Stimulated activated CD8-positive, alpha-beta memory T cell treated with anti-CD3 and anti-CD28 coated beads, Interleukin-12 subunit alpha, Interleukin-12 subunit beta, amount 100 ng/mL, for 24 hours (primary cell): ENCODE measurements around the gene VWF.

ENCODE experiments used
- DNase-seq: peaks from one replicate; pipeline ENCODE4 v3.0.0-alpha.2; 2020; ENCODE audit errors: extremely low read depth

VWF gene

GRCh38 chr12:5953835-5954586 lies 170.5 kb downstream of the VWF start:
- no peak for DNase-seq

DNA sequence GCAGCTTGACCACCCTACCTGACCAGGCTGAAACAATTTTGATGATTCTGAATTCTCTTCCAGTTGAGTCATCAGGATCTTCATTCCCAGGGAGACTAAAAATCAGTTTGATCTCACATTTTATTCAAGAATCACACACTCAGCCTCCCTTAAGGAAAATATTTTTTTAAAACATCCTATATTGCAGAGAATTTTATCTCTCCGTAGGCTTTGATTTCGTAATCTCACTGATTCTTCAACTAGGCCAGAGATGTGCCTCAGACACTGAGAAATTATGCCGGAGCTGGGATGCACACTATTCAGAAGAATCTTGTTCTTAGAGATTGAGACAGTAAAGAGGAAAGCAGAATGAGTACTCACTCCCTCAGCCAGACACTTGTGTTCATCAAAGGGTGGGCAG lies 172.4 kb downstream of the VWF start:
- no peak for DNase-seq

DNA sequence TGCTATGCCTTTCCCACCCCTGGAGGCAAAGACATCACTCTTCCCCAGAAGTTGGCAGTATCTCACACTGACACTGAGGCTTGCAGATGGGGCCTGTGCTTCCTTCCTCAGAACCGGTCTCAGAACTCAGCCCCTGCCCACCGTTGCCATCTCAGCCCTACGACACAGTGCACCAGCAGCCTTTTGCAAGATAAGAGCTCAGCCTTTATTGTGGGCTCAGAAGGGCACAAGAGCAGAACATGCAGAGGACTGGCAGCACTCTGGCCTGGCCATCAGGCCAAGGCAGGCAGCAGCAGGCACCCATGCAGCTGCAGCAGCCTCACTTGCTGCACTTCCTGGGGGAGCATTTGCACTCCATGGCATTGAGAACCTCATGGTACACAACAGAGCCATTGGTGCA lies 175.8 kb downstream of the VWF start:
- no peak for DNase-seq

- no peak for DNase-seq
These were observed 177.5 kb downstream of the VWF start for GRCh38 chr12:5947006-5947405.

- DNase-seq, result no peak
These were observed 178.1 kb downstream of the VWF start for GRCh38 chr12:5946388-5946787.

- DNase-seq, result no peak
These were observed 179.1 kb downstream of the VWF start, which contains the start of gene ANO2 for GRCh38 chr12:5945071-5946008. Gene ANO2 (minus strand): TSS chr12:5945259. CDS start chr12:5945217, 42 bp downstream.

- DNase-seq, result no peak
These were observed 179.8 kb downstream of the VWF start for GRCh38 chr12:5944688-5945070.

- no peak for DNase-seq
These were observed 180.4 kb downstream of the VWF start for GRCh38 chr12:5944053-5944452.

- DNase-seq, result no peak
These were observed 182.6 kb downstream of the VWF start for GRCh38 chr12:5941907-5942306.

- no peak for DNase-seq
These were observed 196.5 kb downstream of the VWF start for GRCh38 chr12:5927732-5928516.

DNA sequence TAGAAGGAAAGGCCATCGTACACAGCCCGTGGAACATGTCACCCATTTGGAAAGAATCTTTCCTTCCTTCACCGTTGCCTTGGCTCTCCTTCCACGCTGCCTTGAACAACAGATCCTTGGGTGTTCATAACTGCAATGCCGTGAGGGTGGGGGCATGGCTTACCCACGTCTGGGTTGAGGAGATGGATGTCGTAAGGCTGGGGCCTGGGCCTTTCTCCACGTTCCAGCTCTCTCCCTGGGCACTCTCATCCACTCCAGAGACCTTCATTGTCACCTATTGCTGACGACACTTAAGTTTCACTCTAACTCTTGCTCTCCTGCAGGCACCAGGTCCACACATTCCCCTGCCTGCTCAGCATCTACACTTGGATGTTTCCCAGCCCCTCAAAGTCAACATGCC lies 198.8 kb downstream of the VWF start:
- DNase-seq, result no peak

GRCh38 chr12:5924342-5924741 lies 200.1 kb downstream of the VWF start:
- DNase-seq, result no peak

GRCh38 chr12:5923751-5924150 lies 200.7 kb downstream of the VWF start:
- no peak for DNase-seq

GRCh38 chr12:5923043-5923605 lies 201.3 kb downstream of the VWF start:
- no peak for DNase-seq

DNA sequence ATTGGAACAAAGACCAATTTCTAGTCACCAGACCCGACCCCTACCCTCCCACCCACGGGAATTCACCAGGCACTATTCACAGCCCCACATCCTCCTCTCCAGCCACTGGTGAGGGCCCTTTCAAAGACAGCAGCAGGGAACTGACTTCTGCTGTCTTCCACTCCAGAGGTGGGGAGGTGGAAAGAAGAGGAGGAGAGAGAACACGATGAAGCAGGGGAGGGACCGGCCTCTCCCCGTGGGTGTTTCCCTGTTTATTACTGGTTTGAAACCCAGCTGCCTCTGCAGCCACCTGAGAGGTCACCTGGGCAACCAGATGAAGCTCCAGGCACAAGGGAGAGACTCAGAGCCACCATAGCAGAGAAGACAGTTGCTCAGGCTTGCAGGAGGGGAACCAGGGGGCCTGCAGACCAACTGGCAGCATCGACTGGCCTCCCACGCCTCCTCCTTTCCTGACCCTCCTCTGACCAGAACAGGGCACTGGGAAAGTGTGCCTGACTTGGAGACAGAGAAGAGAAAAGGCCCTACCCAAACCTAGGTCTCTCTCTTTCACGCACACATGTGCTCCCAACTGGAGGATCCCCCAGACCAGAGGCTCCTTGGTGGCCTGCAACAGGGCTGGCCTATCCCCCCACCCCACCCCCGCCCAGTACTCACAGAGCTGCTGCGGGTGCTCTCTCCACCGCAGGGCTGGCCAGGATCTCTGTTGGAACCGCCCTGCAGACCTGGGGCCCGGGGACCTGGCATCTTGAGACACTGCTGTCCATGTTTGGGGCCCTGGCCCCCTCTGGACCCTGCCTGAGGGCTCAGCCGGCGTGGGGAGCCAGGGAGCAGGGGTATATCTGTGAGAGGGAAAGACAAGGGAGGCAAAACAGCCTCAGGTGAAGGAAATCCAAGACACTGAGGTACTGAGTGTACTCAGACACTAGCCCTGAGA lies 202.2 kb downstream of the VWF start:
- DNase-seq, result no peak

DNA sequence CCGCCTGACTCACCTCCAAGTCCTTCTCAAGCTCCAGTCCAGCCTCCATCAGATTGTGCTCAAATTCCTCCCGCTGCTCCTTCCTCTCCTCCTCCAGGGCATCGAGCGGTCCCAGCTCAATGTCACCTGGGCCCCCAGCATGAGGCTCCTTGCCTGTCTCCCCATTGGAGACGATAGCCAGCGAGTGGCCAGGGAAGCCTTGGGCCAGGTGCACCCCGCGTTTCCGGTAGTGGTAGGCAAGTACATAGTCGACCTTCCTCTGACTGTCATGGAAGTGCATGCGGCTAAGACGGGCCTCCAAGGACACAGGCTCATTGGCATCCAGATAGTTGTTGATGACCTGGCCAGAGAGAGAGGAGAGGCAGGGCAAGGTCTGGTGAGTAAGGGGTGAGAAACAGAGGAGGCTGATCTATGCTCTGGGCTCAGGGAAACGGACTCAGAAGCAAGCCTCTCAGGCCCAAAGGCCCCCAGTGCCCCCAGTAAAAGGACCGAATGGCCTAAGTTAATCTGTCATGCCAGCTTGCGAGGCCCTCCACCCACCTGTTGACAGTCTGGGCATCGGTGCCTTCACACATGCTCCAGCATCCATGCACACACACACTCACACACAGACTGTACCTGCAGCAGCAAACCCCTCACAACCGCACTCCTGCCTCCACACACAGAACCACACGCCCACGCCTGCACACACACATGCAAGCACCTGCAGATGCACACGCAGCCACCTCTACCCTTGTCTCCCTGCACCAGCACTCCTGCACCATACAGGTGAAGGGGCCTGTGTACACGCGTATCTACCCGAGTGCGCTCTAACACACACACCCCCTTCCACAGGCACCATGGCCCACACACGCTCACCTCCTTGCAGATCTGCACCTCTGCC lies 203.2 kb downstream of the VWF start:
- no peak for DNase-seq

GRCh38 chr12:5916785-5917290 lies 207.6 kb downstream of the VWF start:
- no peak for DNase-seq

DNA sequence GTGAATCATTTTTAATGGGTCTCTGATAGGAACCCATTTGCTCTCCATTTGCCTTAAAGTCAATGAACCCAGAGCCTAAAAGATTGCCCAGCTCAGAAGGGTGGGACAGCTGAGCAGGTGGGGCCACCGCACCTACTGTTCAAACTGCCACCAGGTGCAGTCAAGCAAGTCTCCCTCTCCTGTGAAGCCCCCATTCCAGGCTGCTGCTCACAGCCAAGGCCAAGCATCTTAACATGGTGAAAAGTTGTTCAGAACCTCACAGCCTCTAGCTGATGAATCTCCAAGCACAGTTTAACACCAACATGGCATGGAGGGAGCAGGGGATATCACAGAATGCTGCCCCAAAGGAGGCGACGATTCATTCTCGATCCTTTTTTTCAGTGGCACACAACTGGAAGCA lies 209.0 kb downstream of the VWF start:
- DNase-seq, result no peak

DNA sequence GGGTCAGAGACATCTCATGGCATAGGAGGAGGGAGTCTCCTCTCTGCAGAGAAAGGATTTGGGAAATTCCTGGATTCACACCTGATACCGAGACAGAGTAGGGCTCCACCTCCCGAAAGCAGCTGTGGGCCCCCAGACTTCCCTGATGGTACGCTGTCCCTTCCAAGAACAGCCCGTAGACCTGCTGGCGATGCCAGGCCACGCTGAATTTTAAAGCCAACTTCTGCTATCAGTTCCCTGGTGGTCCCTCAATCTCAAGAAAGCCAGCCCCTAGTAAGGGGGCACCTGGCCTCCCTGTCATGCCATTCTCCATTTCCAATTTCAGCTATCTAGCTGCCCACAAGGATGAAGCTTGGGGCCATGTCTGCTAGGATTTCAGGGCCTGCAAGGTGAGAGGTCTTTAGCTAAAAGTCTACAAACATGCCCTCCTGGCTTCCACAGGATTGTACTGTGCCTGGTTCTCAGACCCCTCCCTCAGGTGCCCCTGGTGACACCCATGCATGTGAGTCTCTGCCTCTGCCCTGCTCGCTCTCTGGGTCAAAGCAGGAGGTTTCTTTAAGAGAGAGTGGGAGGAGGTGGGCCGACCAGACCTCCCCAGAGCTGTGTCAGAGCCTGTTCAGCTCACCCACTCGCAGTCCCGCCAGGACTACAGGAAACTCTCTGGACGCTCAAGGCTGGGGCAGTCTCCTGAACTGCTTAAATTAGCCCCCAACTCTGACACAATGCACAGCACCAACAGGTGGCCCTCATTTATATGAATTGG lies 209.9 kb downstream of the VWF start:
- no peak for DNase-seq
